NCI-H1105 (cell line): ENCODE data around the gene HACD1.

Source experiments
- DNase-seq: peaks from one replicate; lab custom pipeline; 2025; lab: John Stamatoyannopoulos, UW

Gene HACD1

DNA sequence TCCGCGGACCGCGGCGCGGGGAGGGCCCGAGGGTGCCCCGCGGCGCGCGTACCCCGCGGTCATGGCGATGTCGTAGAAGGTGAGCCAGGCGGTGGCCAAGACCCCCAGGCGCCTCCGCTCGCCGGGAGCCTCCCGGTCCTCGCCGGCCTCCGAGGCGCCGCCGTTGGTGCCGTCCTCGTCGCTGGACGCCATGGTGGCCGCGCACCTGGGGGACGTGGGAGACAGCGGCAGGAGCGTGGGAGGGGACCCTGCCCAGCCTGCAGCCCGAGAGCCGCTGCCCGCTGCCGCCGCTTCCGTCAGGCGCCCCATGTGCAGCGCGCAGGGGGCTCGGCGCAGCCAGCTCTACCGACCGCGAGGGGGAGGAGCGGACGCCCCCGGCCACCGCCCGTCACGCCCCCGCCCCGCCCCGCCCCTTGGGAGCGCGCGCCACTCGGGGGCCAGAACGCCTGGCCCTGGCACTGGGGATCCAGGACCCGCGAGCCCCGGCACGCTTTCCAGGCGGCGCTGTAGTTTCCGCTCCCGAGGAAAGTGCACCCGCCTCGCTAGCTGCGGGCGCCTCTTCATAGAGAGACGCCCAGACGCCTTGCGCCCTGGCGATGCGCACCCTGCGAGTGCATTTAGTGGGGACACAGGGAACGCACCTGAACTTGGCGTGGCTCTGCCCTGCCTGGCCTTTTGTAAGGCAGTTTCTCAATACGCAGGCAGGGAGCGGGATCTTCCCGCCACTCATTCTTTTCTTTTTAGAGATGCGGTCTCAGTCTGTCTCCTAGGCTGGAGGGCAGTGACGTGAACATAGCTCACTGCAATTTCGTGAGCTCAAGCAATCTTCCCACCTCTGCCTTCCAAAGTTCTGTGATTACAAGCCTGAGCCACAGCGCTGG lies at the start of gene HACD1:
HACD1 (minus strand) TSS at position 344 of the 881 bp plus-strand sequence; CDS start at position 309, 35 bp downstream.
- DNase-seq = peak; percentile 39

GRCh38 chr10:17665747-17666146 lies 48.6 kb upstream of the HACD1 start:
- no peak for DNase-seq

GRCh38 chr10:17663450-17663849 lies 46.3 kb upstream of the HACD1 start:
- DNase-seq = no peak

GRCh38 chr10:17662193-17663138 lies 45.3 kb upstream of the HACD1 start:
- DNase-seq = no peak

GRCh38 chr10:17661510-17661909 lies 44.3 kb upstream of the HACD1 start:
- no peak for DNase-seq

- no peak for DNase-seq
Measured at GRCh38 chr10:17660921-17661320, 43.7 kb upstream of the HACD1 start.

DNA sequence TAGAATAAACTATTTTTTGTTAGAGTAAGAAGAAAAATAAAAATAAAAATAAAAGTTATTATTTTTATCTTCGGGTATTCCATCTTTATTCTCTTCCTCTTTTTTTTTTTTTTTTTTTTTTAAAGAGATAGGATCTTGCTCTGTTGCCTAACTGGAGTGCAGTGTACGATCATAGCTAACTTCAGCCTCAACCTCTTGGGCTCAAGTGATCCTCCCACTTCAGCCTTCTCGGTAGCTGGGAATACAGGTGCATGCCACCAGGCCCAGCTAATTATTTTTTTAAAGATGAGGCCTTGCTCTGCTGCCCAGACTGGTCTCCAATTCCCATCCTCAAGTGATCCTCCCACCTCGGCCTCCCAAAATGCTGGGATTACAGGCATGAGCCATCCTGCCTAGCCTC lies 42.2 kb upstream of the HACD1 start:
- DNase-seq = no peak

- no peak for DNase-seq
Measured at GRCh38 chr10:17657103-17657500, 39.9 kb upstream of the HACD1 start.

- no peak for DNase-seq
Measured at GRCh38 chr10:17655567-17656146, 38.5 kb upstream of the HACD1 start.

- no peak for DNase-seq
Measured at GRCh38 chr10:17655009-17655408, 37.8 kb upstream of the HACD1 start.

GRCh38 chr10:17652585-17652984 lies 35.4 kb upstream of the HACD1 start:
- no peak for DNase-seq

DNA sequence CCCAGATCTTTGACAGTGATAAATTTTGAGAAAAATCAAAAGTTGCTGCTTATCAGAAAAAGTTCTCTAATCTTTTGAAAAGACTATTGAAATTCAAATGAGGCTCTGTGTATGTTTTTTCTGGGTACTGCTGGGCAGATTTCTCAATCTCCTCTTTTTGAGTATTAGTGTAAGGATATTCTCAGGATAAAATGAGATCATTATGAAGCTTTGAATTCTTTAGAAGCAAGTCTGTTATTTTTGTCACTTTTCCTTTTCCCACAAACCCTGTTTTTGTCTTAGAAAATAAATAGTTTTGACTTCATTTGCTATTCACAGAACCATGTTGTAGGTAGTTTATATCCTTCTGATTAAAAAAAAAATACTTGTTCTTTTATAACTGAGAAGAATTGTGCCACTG lies 34.7 kb upstream of the HACD1 start:
- no peak for DNase-seq

- no peak for DNase-seq
Measured at GRCh38 chr10:17650416-17650815, 33.2 kb upstream of the HACD1 start.

DNA sequence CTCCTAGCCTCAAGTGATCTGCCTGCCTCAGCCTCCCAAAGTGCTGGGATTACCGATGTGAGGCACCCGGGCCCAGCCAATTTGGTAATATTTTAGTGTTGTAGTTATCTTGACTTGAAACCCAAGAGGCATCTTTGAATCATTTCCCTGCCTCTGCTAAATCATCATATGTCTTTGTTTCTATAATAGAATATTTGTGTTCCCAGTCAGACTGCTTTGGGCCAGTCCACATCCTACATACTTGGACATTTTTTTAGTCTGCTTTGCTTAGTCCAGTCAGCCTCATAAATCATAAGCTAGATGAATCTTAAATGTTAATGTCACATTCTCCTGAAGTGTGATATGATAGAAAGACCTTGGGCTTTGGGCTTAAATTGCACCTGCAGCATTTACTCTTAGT lies 32.7 kb upstream of the HACD1 start:
- no peak for DNase-seq

- no peak for DNase-seq
Measured at GRCh38 chr10:17649052-17649451, 31.9 kb upstream of the HACD1 start.

DNA sequence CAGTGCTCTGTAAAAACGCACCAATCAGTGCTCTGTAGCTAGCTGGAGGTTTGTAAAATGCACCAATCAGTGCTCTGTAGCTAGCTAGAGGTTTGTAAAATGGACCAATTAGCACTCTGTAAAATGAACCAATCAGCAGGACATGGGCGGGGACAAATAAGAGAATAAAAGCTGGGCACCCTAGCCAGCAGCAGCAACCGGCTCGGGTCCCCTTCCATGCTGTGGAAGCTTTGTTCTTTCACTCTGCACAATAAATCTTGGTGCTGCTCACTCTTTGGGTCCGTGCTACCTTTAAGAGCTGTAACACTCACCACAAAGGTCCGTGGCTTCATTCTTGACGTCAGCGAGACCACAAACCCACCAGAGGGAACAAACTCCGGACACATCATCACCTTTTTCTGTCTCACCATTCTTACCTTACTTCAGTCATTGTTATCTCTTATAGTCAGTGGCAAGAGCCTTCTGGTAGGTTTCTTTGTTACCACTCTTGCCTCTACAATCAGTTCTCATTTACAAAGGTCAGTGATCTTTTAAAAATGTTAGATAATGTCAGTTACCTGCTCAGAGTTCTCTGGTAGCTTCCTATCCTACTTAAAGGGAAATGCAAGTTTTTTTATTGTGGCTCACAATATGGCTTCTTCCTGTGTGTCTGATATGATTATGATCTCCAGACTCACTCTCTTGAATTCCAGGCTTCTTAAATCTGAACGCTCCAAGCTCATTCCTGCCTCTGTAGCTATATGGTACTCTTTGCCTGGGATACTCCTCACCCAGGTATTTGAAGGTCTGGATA lies 31.3 kb upstream of the HACD1 start:
- DNase-seq = no peak

DNA sequence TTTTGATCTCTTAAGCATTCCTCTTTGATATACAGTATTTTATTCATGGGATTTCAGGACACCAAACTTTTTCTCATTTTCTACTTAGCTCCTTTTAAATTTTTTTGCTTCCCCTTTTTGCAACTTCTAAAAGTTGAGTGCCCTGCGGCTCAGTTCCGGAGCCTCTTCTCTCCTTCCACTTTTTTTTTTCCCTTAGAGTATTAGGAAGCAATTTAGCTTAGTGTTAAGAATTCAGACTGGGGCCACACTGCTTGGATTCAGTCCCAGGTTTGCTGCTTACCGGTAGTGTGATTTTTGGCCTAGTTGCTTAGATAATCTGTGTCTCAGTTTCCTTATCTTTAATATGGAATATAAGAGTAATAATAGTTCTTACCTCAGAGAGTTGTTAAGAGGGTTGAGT lies 30.2 kb upstream of the HACD1 start:
- no peak for DNase-seq

DNA sequence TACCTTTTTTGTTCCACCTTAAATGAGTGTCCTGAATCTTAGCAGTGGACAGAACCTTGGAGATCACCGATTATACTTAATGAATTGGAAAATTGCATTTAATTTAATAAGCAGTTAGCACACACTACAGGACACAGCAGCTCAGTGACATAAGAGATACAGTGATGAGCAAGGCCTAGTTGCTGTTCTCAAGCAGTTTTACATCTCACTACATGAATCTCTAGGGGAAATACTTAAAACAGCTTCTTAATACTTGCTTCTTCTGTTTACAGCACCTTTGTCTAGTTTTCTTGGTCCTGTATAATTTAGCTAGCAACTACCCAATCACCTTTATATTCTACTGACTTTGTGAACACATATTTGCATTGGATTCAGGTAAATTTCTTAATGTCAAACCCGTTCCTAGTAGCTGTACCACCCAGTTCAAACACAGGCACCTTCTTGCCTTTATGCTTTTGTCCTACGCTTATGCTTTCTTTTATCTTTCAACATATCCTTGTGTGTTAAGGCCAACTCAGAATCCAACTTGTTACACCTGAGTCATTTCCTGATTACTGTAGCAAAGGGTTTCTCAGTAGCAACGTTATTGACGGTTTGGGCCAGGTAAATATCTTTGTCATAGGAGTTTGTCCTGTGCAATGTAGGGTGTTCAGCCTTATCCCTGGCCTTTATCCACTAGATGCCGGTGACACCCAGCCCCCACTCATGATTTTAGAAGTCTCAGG lies 28.6 kb upstream of the HACD1 start:
- DNase-seq = no peak

- DNase-seq = no peak
Measured at GRCh38 chr10:17644485-17644943, 27.3 kb upstream of the HACD1 start.

- peak; percentile 78 for DNase-seq
Measured at GRCh38 chr10:17643755-17644484, 26.7 kb upstream of the HACD1 start, which contains the start of gene STAM. TSS of gene STAM (plus strand) at chr10:17644151. CDS start at chr10:17644340, 189 bp downstream.
